GM11168 (cell line): ENCODE measurements around the gene GRIN2A.

Source experiments
- in situ Hi-C: fragments of 300-500 bp; cut with MboI; formaldehyde crosslinking; loops from one replicate; pipeline ENCODE4 v1.12.0; 2022; ENCODE audit warnings: low sequenced_read_pairs; ENCODE audit not compliant: unreplicated experiment

The GRIN2A gene

DNA sequence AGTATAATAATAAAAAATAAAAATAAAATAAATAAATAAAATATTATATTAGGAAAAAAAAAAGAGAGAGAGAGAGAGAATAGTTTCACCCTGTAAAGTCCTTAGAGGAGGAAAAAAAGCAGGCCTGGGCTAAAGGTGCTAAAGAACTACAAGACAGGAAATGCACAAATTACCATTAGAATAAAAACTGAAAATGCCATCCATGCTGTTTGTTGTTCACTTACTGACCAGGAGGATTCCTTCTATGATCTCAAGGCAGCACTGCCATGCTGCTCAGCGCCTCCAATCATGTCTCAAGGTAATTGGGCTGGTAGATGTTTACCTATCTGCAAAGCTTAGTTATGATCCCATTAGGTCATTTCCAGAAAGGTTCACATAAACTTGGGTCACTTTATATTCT, 201.2 kb downstream of the GRIN2A start:
- in situ Hi-C loops = no loop called here

GRCh38 chr16:9978160-9978725, 204.0 kb downstream of the GRIN2A start:
- in situ Hi-C loops = no loop called here

- in situ Hi-C loops = no loop called here
These were observed 204.8 kb downstream of the GRIN2A start for GRCh38 chr16:9977333-9977897.

DNA sequence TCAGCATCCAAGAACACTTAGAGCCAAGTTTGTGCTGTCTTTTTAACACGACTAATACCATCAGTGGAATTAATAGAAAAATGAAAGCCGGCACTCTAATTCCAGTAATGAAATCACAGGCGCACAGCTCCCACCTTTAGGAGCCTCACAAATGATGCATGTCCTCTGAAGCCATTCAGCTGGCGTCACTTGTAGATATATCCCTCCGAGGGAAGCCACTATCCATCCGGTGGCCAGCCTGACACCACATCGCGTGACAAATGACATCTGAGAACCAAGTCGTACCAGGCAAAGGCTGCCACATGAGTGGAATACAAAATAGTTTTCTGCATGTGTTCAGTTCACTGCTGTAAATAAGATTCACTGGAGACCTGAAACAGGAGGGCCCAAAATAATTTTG, 205.6 kb downstream of the GRIN2A start:
- in situ Hi-C loops = no loop called here

- in situ Hi-C loops = no loop called here
These were observed 210.3 kb downstream of the GRIN2A start for GRCh38 chr16:9971907-9972306.

GRCh38 chr16:9970796-9971195, 211.4 kb downstream of the GRIN2A start:
- in situ Hi-C loops = no loop called here

DNA sequence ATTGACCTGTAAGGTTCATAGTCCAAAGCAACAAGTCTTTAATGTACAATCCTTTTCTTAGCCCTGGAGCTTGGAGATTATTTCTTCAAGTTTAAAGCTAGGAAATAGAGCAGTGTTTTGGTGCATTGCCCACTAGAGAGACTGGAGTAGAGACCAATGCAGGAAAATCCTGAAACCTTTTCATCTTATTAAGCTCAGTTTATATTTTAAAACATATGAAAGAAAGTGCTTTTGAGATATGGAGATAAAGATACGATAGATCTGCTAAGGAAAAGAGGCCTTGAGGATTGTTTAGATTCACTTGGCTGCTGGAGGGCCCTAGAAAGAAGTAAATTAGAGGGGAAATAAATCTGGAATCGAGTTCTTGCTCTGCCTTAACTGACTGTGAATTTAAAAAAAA, 212.0 kb downstream of the GRIN2A start:
- in situ Hi-C loops = no loop called here

GRCh38 chr16:9969580-9969979, 212.6 kb downstream of the GRIN2A start:
- in situ Hi-C loops = no loop called here

DNA sequence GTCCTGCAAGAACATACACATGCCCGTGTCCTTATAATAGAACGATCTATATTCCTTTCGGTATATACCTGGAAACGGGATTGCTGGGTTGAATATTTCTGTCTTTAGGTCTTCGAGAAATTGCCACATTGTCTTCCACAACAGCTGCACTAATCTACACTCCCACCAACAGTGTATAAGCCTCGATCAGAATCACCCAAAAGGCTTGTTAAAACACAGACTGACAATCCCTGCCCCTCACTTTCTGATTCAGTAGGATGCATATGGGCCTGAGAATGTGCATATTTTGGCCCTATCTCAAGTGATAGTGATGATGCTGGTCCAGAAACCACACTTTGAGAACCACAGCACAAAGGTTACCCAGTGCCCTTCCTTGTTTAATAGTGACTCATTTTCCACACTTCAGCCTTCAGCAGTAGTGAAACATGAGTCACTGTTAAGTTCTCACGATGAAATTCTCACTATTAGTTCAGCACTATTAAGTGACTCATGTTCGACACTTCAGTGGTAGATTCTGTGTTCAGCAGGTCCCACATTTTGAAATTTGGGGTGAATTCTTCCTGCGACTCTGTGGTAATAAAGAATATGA, 215.6 kb downstream of the GRIN2A start:
- in situ Hi-C loops = no loop called here

GRCh38 chr16:9965079-9965478, 217.1 kb downstream of the GRIN2A start:
- in situ Hi-C loops = no loop called here

DNA sequence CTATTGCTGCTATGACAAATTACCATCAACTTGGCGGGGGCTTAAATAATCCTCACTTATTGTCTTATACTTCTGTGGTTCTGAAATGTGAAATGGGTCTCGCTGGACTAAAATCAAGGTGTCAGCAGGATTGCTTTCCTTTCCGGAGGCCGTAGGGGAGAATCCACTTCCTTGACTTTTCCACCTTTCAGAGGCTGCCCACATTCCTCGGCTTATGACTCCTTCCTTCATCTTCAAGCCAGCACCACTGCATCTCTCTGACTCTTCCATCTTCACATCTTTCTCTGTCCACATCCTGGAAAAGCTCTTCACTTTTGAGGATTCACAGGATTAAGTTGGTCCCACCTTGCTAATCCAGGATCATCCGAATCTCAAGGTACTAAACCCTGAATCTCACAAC, 217.8 kb downstream of the GRIN2A start:
- in situ Hi-C loops = no loop called here

- in situ Hi-C loops = no loop called here
These were observed 224.8 kb downstream of the GRIN2A start for GRCh38 chr16:9957433-9957832.

DNA sequence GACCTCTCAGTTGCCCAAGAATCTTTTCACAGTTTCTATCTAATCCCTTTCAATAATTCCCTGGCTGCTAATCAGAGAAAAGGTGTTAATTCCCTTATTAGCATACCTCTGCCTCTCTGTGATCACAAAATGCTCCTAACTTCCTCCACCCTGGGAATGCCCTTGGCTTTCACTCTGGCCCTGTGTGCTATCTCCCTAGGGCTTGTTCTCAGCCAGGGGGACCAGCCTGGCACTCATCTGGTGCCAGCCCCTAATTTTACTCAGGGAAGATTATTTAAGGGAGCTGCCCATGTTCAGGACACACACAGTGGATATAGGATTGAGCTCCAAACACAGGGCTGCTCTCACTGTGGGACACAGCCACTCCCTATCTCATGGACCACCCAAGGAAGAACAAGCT, 225.2 kb downstream of the GRIN2A start:
- in situ Hi-C loops = no loop called here

GRCh38 chr16:9955677-9956076, 226.6 kb downstream of the GRIN2A start:
- in situ Hi-C loops = no loop called here

GRCh38 chr16:9953908-9954570, 228.2 kb downstream of the GRIN2A start:
- in situ Hi-C loops = no loop called here

DNA sequence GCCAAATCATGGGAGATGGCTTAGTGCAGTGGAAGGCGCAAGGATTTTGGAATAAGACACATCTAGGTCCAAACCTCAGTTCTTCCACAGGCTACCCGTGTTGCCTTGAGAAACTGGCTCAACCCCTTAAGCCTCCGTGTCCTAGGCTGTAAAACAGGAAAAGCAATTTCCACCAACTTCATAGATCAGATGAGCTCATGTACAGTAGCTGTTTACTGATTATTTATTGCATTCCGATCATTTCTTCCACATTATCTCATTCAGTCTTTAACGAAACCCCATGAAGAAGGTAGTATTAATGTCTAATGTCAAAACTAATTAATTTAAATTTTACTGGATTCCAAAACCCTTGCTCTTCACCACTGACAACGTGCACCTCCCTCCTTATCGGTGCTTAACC, 231.6 kb downstream of the GRIN2A start:
- in situ Hi-C loops = no loop called here

DNA sequence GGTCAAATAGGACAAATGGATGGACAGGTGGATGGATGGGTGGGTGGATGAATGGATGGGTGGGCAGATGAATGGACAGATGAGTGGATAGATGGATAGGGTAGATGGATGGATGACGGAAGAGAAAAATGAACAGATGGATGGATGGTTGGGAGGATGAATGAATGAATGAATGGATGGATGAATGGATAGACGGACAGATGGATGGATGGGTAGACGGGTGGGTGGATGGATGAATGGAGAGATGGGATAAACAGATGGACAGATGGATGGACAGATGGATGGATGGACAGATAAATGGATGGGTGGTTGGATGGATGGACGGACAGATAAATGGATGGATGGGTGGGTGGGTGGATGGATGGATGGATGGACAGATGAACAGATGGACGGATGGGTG, 232.8 kb downstream of the GRIN2A start:
- in situ Hi-C loops = no loop called here

GRCh38 chr16:9948933-9949332, 233.3 kb downstream of the GRIN2A start:
- in situ Hi-C loops = no loop called here

DNA sequence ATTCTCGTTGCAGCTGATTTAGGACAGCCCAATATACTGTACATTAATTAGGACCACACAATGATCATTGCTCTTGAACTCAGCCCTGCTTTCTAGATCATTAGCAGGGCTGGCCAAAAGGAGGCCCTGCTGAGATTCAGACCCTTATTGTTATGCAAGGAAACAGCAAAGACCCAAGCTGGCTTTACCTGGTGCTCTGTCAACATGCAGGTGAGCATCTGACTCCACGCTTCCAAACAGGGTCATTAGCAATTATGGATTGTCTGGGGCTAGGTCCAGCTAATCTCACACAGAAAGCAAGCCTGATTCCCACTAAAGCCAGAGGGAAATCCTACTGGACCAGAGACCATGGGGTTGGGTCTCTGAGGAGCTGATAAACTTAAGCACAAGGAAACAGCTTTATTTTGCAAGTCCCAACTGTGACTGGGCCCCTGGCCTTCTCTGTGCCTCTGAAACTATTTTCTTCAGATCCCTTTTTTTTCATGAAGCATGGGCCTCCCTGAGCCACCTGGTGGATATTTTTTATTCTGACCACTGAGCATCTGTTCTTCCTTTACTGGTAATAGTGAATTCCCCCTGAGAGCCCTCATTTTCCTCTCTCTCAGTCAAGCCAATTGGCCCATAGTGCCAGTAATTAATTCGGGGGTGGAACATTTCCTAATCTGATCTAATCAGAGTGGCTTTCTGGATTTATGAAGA, 236.1 kb downstream of the GRIN2A start:
- in situ Hi-C loops = no loop called here

GRCh38 chr16:9943121-9943520, 239.1 kb downstream of the GRIN2A start:
- in situ Hi-C loops = no loop called here

DNA sequence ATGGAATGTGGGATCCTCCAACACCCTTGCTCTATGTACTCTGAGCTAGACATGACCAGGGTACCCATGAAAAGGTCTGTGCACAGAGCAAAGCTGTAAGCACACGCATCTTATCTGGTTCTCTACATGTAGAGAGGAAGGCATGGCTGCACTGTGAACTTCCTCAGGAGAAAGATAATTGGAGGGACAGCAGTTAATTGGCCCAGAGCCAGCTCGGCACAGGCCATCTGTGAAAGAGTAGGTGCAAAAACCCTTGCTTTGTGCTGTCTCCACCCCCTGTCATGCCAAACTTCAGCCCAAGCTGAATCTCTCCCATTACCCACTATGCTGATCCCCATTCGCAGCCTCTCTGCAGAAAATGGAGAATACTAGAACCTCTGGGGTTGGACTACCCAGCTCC, 241.0 kb downstream of the GRIN2A start:
- in situ Hi-C loops = no loop called here
